GM21723 (cell line): ENCODE results near the gene ZFAND6.

Experiments
- ATAC-seq: cut with Tn5 transposase; IDR thresholded peaks from one replicate; pipeline ENCODE4 v1.9.1; 2021; ENCODE audit warnings: mild to moderate bottlenecking, moderate library complexity; ENCODE audit not compliant: unreplicated experiment

The ZFAND6 gene

GRCh38 chr15:80186597-80186996, 127.1 kb downstream of the ZFAND6 start:
- ATAC-seq: no peak
